ENCODE measurements around the gene BORCS5. TPM values are rescaled to one million over a fixed set of nuclear protein-coding genes. Genes with fewer than 3 reads are reported as not detected.

The BORCS5 gene
- total and polyA plus RNA-seq, 4 donors: 7.2 to 22.8 (median 13.2) TPM

DNA sequence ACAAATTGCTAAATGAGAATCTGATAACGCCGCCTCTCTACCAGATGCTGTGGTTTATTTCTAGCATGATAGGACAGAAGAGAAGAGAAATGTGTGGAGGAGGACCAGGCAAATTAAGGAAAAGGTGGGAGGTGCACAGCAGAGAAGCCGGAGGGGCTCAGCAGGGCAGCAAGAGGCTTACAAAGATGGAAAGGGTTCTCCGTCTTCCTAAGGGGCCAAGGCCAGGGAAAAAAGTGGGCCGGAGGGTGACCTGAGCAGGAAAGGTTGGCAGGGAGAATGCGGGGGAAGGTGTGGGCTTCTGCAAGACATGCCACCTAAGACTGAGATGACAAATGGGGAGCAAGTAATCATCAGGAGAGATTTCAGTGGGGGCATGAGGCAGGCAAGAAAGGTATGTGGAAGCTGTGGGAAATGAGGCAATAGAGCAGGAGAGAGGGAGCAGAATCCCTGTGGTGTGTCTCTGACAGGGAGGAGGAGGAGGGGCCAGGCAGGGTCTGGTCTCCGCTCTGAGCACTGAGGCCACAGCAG, 25.6 kb upstream of the BORCS5 start:
- intact Hi-C loops (cut with DNase I): loop anchor here in 1 of 2 donors (5.0 kb wide), 1 partner anchor 64 kb away; the partner anchor contains the start of gene LRP6
- Histone ChIP-seq H3K36me3 (ENCODE audit: control insufficient read depth in 1 of 2, insufficient read depth in 2 of 2, low read length in 1 of 2) (peaks cover 0 to 2% of the 10 kb centered on the region in 2 donors), H3K27ac (ENCODE audit: low read depth in 1 of 2, low read length in 2 of 2) (no peak overlapping the region), H3K9me3 (ENCODE audit: control insufficient read depth, low read length) (no peaks in the 10 kb centered on the region), H3K27me3 (ENCODE audit: control insufficient read depth in 1 of 2, insufficient read depth in 2 of 2, low read length in 1 of 2) (no peaks in the 10 kb centered on the region), H3K4me1 (ENCODE audit: control insufficient read depth in 1 of 2, insufficient read depth in 2 of 2, low read length in 2 of 2) (peaks cover 0 to 6% of the 10 kb centered on the region in 2 donors), H3K4me3 (ENCODE audit: low read length in 2 of 2) (no peak overlapping the region)
- DNase-seq (no peak), ATAC-seq (ENCODE audit: low FRiP score) (no peak)
- 91 to 92% methylated on average over 7 of the region's 7 CpGs for WGBS, 2 donors

- H3K27ac ChIP-seq (ENCODE audit: low read depth in 1 of 2, low read length in 2 of 2): peak overlapping the region in 1 of 2 donors; percentile 25
- ATAC-seq (ENCODE audit: low FRiP score) (no peak), DNase-seq (no peak)
- peaks cover 0 to 6% of the 10 kb centered on the region in 2 donors for H3K4me1 ChIP-seq (ENCODE audit: control insufficient read depth in 1 of 2, insufficient read depth in 2 of 2, low read length in 2 of 2)
- no peaks in the 10 kb centered on the region for H3K9me3 ChIP-seq (ENCODE audit: control insufficient read depth, low read length)
- H3K36me3 ChIP-seq (ENCODE audit: control insufficient read depth in 1 of 2, insufficient read depth in 2 of 2, low read length in 1 of 2): peaks cover 0 to 2% of the 10 kb centered on the region in 2 donors
- WGBS, 2 donors: 67 to 76% methylated on average over 1 of the region's 1 CpG
- intact Hi-C loops (cut with DNase I): loop anchor here in 1 of 2 donors (5.0 kb wide), 1 partner anchor 65 kb away; the partner anchor contains the start of gene LRP6
- no peak overlapping the region for H3K4me3 ChIP-seq (ENCODE audit: low read length in 2 of 2)
- no peaks in the 10 kb centered on the region for H3K27me3 ChIP-seq (ENCODE audit: control insufficient read depth in 1 of 2, insufficient read depth in 2 of 2, low read length in 1 of 2)
Measured at GRCh38 chr12:12331896-12332295, 25.0 kb upstream of the BORCS5 start.

- Histone ChIP-seq H3K27me3 (ENCODE audit: control insufficient read depth in 1 of 2, insufficient read depth in 2 of 2, low read length in 1 of 2) (no peaks in the 10 kb centered on the region), H3K4me1 (ENCODE audit: control insufficient read depth in 1 of 2, insufficient read depth in 2 of 2, low read length in 2 of 2) (peaks cover under 1 to 6% of the 10 kb centered on the region in 2 donors), H3K27ac (ENCODE audit: low read depth in 1 of 2, low read length in 2 of 2) (peak overlapping the region in 1 of 2 donors; percentile 21), H3K36me3 (ENCODE audit: control insufficient read depth in 1 of 2, insufficient read depth in 2 of 2, low read length in 1 of 2) (peaks cover 0 to 2% of the 10 kb centered on the region in 2 donors), H3K4me3 (ENCODE audit: low read length in 2 of 2) (no peak overlapping the region), H3K9me3 (ENCODE audit: control insufficient read depth, low read length) (no peaks in the 10 kb centered on the region)
- intact Hi-C loops (cut with DNase I): loop anchor here in 1 of 2 donors (5.0 kb wide), 1 partner anchor 66 kb away; the partner anchor contains the start of gene LRP6
- DNase-seq: no peak
- 52 to 56% methylated on average over 12 of the region's 12 CpGs for WGBS, 2 donors
- ATAC-seq (ENCODE audit: low FRiP score): no peak
Measured at GRCh38 chr12:12333407-12334366, 23.2 kb upstream of the BORCS5 start.

- ATAC-seq (ENCODE audit: low FRiP score) (peak; percentile 73), DNase-seq (peak; percentile 53 to 82)
- peak overlapping the region in 1 of 2 donors; percentile 32 for H3K27ac ChIP-seq (ENCODE audit: low read depth in 1 of 2, low read length in 2 of 2)
- no peaks in the 10 kb centered on the region for H3K27me3 ChIP-seq (ENCODE audit: control insufficient read depth in 1 of 2, insufficient read depth in 2 of 2, low read length in 1 of 2)
- WGBS, 2 donors: 32 to 35% methylated on average over 10 of the region's 10 CpGs
- intact Hi-C loops (cut with DNase I): loop anchor here in 1 of 2 donors (5.0 kb wide), 1 partner anchor 67 kb away; the partner anchor contains the start of gene LRP6
- no peaks in the 10 kb centered on the region for H3K9me3 ChIP-seq (ENCODE audit: control insufficient read depth, low read length)
- H3K4me1 ChIP-seq (ENCODE audit: control insufficient read depth in 1 of 2, insufficient read depth in 2 of 2, low read length in 2 of 2): peaks cover 2 to 6% of the 10 kb centered on the region in 2 donors
- peaks cover 0 to 2% of the 10 kb centered on the region in 2 donors for H3K36me3 ChIP-seq (ENCODE audit: control insufficient read depth in 1 of 2, insufficient read depth in 2 of 2, low read length in 1 of 2)
- H3K4me3 ChIP-seq (ENCODE audit: low read length in 2 of 2): no peak overlapping the region
Measured at GRCh38 chr12:12334367-12335040, 22.4 kb upstream of the BORCS5 start.

DNA sequence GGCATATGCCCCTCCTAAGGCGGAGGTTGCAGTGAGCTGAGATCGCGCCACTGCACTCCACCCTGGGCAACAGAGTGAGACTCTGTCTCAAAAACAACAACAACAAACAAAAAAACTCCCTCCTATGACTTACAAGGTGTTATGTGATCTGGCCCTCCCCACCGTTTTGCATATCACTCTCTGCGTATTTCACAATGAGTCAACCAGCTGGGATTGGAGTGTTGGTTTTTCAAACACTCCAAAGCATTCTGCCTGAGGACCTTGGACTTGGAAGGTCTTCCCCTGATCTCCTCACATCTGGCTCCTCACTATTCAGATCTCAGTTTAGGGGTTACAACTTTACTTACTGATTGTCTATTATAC, 20.8 kb upstream of the BORCS5 start:
- 79 to 91% methylated on average over 5 of the region's 5 CpGs for WGBS, 2 donors
- Histone ChIP-seq H3K27ac (ENCODE audit: low read depth in 1 of 2, low read length in 2 of 2) (no peak overlapping the region), H3K9me3 (ENCODE audit: control insufficient read depth, low read length) (no peaks in the 10 kb centered on the region), H3K4me1 (ENCODE audit: control insufficient read depth in 1 of 2, insufficient read depth in 2 of 2, low read length in 2 of 2) (peaks cover 2 to 6% of the 10 kb centered on the region in 2 donors), H3K4me3 (ENCODE audit: low read length in 2 of 2) (no peak overlapping the region), H3K27me3 (ENCODE audit: control insufficient read depth in 1 of 2, insufficient read depth in 2 of 2, low read length in 1 of 2) (no peaks in the 10 kb centered on the region), H3K36me3 (ENCODE audit: control insufficient read depth in 1 of 2, insufficient read depth in 2 of 2, low read length in 1 of 2) (no peaks in the 10 kb centered on the region)
- intact Hi-C loops (cut with DNase I): no loop called here
- ATAC-seq (ENCODE audit: low FRiP score) (no peak), DNase-seq (no peak)

DNA sequence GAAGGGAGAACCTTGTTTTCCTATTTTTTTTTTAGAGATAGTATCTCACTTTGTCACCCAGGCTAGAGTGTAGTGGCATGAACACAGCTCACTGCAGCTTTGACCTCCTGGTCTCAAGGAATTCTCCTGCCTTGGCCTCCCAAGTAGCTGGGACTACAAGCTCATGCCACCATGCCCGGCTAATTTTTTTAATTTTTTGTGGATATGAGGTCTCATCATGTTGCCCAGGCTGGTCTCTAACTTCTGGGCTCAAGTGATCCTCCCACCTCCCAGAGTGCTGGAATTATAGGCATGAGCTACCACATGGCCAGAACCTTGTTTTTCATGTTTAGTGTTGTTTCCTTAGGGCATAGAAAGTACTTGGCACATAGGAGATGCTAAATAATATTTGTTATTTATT, 20.4 kb upstream of the BORCS5 start:
- WGBS, 2 donors: 93% methylated on average over 1 of the region's 1 CpG
- Histone ChIP-seq H3K36me3 (ENCODE audit: control insufficient read depth in 1 of 2, insufficient read depth in 2 of 2, low read length in 1 of 2) (no peaks in the 10 kb centered on the region), H3K9me3 (ENCODE audit: control insufficient read depth, low read length) (no peaks in the 10 kb centered on the region), H3K4me1 (ENCODE audit: control insufficient read depth in 1 of 2, insufficient read depth in 2 of 2, low read length in 2 of 2) (peaks cover 2 to 6% of the 10 kb centered on the region in 2 donors), H3K27me3 (ENCODE audit: control insufficient read depth in 1 of 2, insufficient read depth in 2 of 2, low read length in 1 of 2) (no peaks in the 10 kb centered on the region), H3K4me3 (ENCODE audit: low read length in 2 of 2) (no peak overlapping the region), H3K27ac (ENCODE audit: low read depth in 1 of 2, low read length in 2 of 2) (no peak overlapping the region)
- no peak for DNase-seq
- ATAC-seq (ENCODE audit: low FRiP score): no peak
- intact Hi-C loops (cut with DNase I): no loop called here

DNA sequence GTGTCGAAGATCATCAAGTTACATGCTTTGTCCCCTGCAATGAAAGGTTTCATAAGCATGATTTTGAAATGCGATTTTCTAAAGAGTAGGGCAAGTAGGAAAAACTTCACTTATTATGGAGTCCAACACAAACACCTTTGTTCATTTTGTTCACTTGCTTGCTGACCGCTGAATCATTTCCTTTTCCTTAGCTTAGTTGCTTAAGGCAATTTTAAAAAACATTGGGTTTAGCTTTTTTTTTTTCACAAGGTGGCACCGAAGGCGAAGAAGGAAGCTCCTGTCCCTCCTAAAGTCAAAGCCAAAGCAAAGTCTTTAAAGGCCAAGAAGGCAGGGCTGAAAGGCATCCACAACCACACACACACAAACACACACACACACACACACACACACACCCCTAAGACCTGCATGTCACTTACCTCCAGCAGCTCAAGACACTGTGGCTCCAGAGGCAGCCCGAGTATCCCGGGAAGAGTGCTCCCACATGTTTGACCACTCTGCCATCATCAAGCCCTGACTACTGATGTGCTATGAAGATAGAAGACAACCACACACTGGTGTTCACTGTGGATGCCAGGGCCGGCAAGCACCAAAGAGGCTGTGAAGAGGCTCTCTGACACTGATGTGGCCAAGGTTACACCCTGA, 18.2 kb upstream of the BORCS5 start:
- no peaks in the 10 kb centered on the region for H3K36me3 ChIP-seq (ENCODE audit: control insufficient read depth in 1 of 2, insufficient read depth in 2 of 2, low read length in 1 of 2)
- H3K4me1 ChIP-seq (ENCODE audit: control insufficient read depth in 1 of 2, insufficient read depth in 2 of 2, low read length in 2 of 2): peaks cover 2 to 6% of the 10 kb centered on the region in 2 donors
- intact Hi-C loops (cut with DNase I): no loop called here
- peak overlapping the region in 1 of 2 donors; percentile 48 for H3K4me3 ChIP-seq (ENCODE audit: low read length in 2 of 2)
- no peaks in the 10 kb centered on the region for H3K27me3 ChIP-seq (ENCODE audit: control insufficient read depth in 1 of 2, insufficient read depth in 2 of 2, low read length in 1 of 2)
- H3K27ac ChIP-seq (ENCODE audit: low read depth in 1 of 2, low read length in 2 of 2): peak overlapping the region; percentile 51 to 100
- 12 to 18% methylated on average over 8 of the region's 8 CpGs for WGBS, 2 donors
- no peaks in the 10 kb centered on the region for H3K9me3 ChIP-seq (ENCODE audit: control insufficient read depth, low read length)
- ATAC-seq (ENCODE audit: low FRiP score) (peak; percentile 51), DNase-seq (no peak)
